A673 (cell line): ENCODE measurements around the gene HLA-C.
"Not testable (repeated sequence)": the region's sequence is repeated elsewhere in the genome, so short reads cannot be mapped to it uniquely, and the experiment has no call there.

ENCODE experiments used
- EZH2 ChIP-seq: fragments of 200-600 bp; sonication (generic); IDR thresholded peaks from 2 replicates; pipeline ENCODE4 v1.6.1; 2017; ENCODE audit warnings: borderline replicate concordance, low read depth, mild to moderate bottlenecking, mixed read lengths, antibody characterized with exemption, low read length; ENCODE audit not compliant: poor library complexity, severe bottlenecking
- TF ChIP-seq, protein P1 (sequence below): fragments of 300-800, 200-600 bp; sonication (generic); conservative IDR thresholded peaks from 2 replicates; pipeline ENCODE4 v1.5.1; 2017; ENCODE audit warnings: low read depth, mild to moderate bottlenecking, antibody characterized with exemption, low read length, moderate library complexity, mixed read lengths

DNA sequence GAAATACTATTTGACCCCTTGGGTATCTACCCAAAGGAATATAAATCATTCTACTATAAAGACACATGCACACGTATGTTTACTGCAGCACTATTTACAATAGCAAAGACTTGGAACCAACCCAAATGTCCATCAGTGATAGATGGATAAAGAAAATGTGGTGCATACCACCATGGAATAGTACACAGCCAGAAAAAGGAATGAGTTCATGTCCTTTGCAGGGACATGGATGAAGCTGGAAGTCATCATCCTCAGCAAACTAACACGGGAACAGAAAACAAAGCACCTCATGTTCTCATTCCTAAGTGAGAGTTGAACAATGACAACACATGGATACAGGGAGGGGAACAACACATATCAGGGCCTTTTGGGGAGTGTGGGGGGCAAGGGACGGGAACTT, 7.8 kb upstream of the HLA-C start:
- TF ChIP-seq, protein P1, sequence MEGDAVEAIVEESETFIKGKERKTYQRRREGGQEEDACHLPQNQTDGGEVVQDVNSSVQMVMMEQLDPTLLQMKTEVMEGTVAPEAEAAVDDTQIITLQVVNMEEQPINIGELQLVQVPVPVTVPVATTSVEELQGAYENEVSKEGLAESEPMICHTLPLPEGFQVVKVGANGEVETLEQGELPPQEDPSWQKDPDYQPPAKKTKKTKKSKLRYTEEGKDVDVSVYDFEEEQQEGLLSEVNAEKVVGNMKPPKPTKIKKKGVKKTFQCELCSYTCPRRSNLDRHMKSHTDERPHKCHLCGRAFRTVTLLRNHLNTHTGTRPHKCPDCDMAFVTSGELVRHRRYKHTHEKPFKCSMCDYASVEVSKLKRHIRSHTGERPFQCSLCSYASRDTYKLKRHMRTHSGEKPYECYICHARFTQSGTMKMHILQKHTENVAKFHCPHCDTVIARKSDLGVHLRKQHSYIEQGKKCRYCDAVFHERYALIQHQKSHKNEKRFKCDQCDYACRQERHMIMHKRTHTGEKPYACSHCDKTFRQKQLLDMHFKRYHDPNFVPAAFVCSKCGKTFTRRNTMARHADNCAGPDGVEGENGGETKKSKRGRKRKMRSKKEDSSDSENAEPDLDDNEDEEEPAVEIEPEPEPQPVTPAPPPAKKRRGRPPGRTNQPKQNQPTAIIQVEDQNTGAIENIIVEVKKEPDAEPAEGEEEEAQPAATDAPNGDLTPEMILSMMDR, result not testable (repeated sequence)
- not testable (repeated sequence) for TF ChIP-seq EZH2
